Smooth muscle cell (in vitro differentiated cells): ENCODE data around the gene AK1. TPM values are rescaled to one million over a fixed set of nuclear protein-coding genes. Genes with fewer than 3 reads are reported as not detected.

Experiments used
- DNase-seq: peaks from one replicate; lab custom pipeline; 2025; ENCODE audit not compliant: unreplicated experiment; lab: John Stamatoyannopoulos, UW
- H2AFZ ChIP-seq: fragments of 200-600 bp; sonication (generic); 2 replicates; pipeline ENCODE4 v1.6.0; 2016; ENCODE audit warnings: antibody characterized with exemption, low read depth, mild to moderate bottlenecking
- H3F3A ChIP-seq: fragments of 200-600 bp; sonication (generic); 2 replicates; pipeline ENCODE4 v1.6.0; 2017; ENCODE audit warnings: antibody characterized with exemption, low read depth
- H3K27ac ChIP-seq: fragments of 200-600 bp; sonication (generic); 2 replicates; pipeline ENCODE4 v1.5.1; 2016; ENCODE audit warnings: low read depth, mild to moderate bottlenecking
- H3K27me3 ChIP-seq: fragments of 200-600 bp; sonication (generic); 2 replicates; pipeline ENCODE4 v1.6.1; 2016; ENCODE audit warnings: low read depth, mild to moderate bottlenecking
- H3K36me3 ChIP-seq: fragments of 200-600 bp; sonication (generic); 2 replicates; pipeline ENCODE4 v1.5.1; 2016; ENCODE audit warnings: low read depth
- H3K4me1 ChIP-seq: fragments of 200-600 bp; sonication (generic); 2 replicates; pipeline ENCODE4 v1.5.1; 2016; ENCODE audit warnings: low read depth
- H3K4me2 ChIP-seq: fragments of 200-600 bp; sonication (generic); 2 replicates; pipeline ENCODE4 v1.6.0; 2016; ENCODE audit warnings: mild to moderate bottlenecking
- H3K4me3 ChIP-seq: fragments of 200-600 bp; sonication (generic); 2 replicates; pipeline ENCODE4 v1.5.1; 2016; ENCODE audit warnings: mild to moderate bottlenecking
- H3K79me2 ChIP-seq: fragments of 200-600 bp; sonication (generic); 2 replicates; pipeline ENCODE4 v1.6.0; 2016; ENCODE audit warnings: low read depth, mild to moderate bottlenecking
- H3K9ac ChIP-seq: fragments of 200-600 bp; sonication (generic); 2 replicates; pipeline ENCODE4 v1.6.0; 2016; ENCODE audit warnings: low read depth
- H3K9me3 ChIP-seq: fragments of 200-600 bp; sonication (generic); replicated peaks from 2 replicates; pipeline ENCODE4 v1.5.1; 2016; ENCODE audit warnings: low read depth
- H4K20me1 ChIP-seq: fragments of 200-600 bp; sonication (generic); 2 replicates; pipeline ENCODE4 v1.6.0; 2016; ENCODE audit warnings: low read depth
- CTCF ChIP-seq: fragments of 200-600 bp; sonication (generic); IDR thresholded peaks from 2 replicates; pipeline ENCODE4 v1.5.1; 2017; ENCODE audit warnings: borderline replicate concordance, mild to moderate bottlenecking, antibody characterized with exemption; ENCODE audit not compliant: insufficient read depth, poor library complexity, severe bottlenecking
- WGBS: methylation state at CpG from one replicate; pipeline ENCODE4 v1.1.7; 2016; ENCODE audit warnings: low lambda C conversion rate; 5-methylcytosine and 5-hydroxymethylcytosine counted together
- polyA plus RNA-seq: library from polyadenylated mRNA; unstranded; fragments of >200 nt; fragmentation: Nextera tagmentation; extraction: Ambion mirVana; gene quantifications from 2 replicates; pipeline ENCODE4 v1.2.1, GENCODE V29; 2016
- total RNA-seq: library from RNA; depleted of rRNA; stranded (reverse); fragments of >200 nt; gene quantifications from 2 replicates; pipeline ENCODE4 v1.2.3, GENCODE V29; 2014

Gene AK1
- total and polyA plus RNA-seq, 2 experiments from 2014 or later, result 52.4 to 97.8 TPM

- H3K4me3 ChIP-seq, result peak within 1 kb of the TSS; percentile 44
- no peaks in the 10 kb centered on the region for H3K4me1 ChIP-seq
- H3K9ac ChIP-seq, result no peak within 1 kb of the TSS
- TF ChIP-seq CTCF, result no peak
- H3K27ac ChIP-seq, result no peak within 1 kb of the TSS
- 47% methylated on average over 26 of the region's 37 CpGs for WGBS
- H3K4me2 ChIP-seq, result peak within 1 kb of the TSS; percentile 87
- H3F3A ChIP-seq, result no peaks in the 10 kb centered on the region
- H3K36me3 ChIP-seq, result no peaks in the 10 kb centered on the region
- no peaks in the 10 kb centered on the region for H4K20me1 ChIP-seq
- peaks cover 12% of the 10 kb centered on the region for H3K79me2 ChIP-seq
- no peaks in the 10 kb centered on the region for H3K27me3 ChIP-seq
- peak within 1 kb of the TSS; percentile 63 for H2AFZ ChIP-seq
- H3K9me3 ChIP-seq, result no peaks in the 10 kb centered on the region
- no peak for DNase-seq
These were observed 23.2 kb downstream of the AK1 start, which contains the start of gene ENG for GRCh38 chr9:127854184-127854806. ENG (minus strand) TSS chr9:127854658; CDS start chr9:127854355, 303 bp downstream.

DNA sequence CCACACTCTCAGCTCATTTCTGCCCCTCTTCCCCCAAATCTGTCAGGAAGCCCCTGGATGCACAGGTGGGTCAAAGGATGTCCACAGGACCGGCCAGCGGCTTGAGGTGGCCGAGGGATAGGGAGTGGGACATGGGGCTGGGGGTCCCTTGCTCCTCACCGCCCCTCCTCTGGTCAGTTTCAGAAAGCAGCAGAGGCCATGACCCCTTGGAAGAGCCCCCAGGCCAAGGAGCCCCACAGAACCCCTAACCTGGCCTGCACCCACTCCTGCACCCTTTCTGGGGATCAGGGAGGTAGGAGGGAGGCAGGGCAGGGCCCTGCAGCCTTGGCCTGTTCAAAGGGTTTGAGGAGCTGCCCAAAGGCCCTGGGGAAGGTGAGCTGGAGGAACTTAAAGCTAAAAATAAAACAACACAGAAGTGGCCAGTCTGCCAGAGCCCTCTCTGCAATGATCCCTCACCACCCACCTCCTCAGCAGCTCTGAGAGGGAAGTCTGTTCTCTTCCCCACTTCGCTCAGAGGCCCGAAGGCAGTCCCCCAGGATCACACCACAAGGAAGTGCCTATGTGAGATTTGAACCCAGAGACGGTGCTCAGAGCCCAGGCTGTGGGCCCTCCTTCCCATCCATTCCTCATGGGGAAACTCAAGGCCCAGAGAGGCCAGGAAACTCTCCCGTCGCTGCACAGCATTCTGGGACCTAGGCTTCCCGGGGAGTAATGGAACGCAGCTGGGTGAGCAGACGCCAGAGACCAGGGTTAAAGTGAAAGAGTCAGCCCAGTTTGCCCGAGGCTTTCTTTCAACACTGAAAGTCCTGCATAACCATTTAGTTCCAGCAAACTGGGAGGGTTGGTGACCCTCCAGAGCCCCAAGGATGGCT is 23.9 kb downstream of the AK1 start:
- H3K4me2 ChIP-seq, result peak overlapping the region; percentile 87
- H3F3A ChIP-seq, result no peaks in the 10 kb centered on the region
- H3K4me3 ChIP-seq, result peak overlapping the region; percentile 44
- H3K4me1 ChIP-seq, result no peaks in the 10 kb centered on the region
- no peak for TF ChIP-seq CTCF
- peaks cover 12% of the 10 kb centered on the region for H3K79me2 ChIP-seq
- no peaks in the 10 kb centered on the region for H3K9me3 ChIP-seq
- 57% methylated on average over 13 of the region's 13 CpGs for WGBS
- no peak for DNase-seq
- no peaks in the 10 kb centered on the region for H3K36me3 ChIP-seq
- no peak overlapping the region for H3K9ac ChIP-seq
- H4K20me1 ChIP-seq, result no peaks in the 10 kb centered on the region
- H3K27me3 ChIP-seq, result no peaks in the 10 kb centered on the region
- no peak overlapping the region for H3K27ac ChIP-seq
- H2AFZ ChIP-seq, result peak overlapping the region; percentile 63

DNA sequence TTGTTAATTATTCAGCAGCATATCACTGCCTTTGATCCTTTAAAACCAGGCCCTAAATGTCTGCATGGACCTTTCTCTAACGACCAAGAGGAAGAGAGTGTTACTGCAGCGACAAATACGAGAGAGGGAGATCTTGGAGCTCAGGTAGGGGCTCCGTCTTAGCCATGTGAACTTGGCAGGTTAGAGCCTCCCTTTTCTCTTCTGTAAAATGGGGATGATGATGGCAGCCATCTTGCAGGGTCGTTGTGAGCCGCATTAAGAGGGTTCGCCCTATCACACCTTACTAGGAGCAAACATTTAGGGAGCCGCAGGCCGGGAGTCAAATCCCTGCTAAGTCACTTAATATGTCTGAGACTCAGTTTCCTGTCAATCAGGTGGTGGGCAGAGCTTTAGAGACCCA is 24.6 kb downstream of the AK1 start:
- Histone ChIP-seq H3K79me2 (peaks cover 12% of the 10 kb centered on the region), H2AFZ (no peak overlapping the region), H3K27ac (no peak overlapping the region), H4K20me1 (no peaks in the 10 kb centered on the region), H3F3A (no peaks in the 10 kb centered on the region), H3K27me3 (no peaks in the 10 kb centered on the region), H3K4me3 (no peak overlapping the region), H3K9me3 (no peaks in the 10 kb centered on the region), H3K4me2 (peak overlapping the region; percentile 87), H3K4me1 (no peaks in the 10 kb centered on the region), H3K9ac (no peak overlapping the region), H3K36me3 (no peaks in the 10 kb centered on the region)
- DNase-seq, result no peak
- no peak for TF ChIP-seq CTCF
- 86% methylated on average over 9 of the region's 9 CpGs for WGBS
